Measurements from ENCODE around the gene BCAP31. TPM values are rescaled to one million over a fixed set of nuclear protein-coding genes. Genes with fewer than 3 reads are reported as not detected.
"Not testable (repeated sequence)": the region's sequence is repeated elsewhere in the genome, so short reads cannot be mapped to it uniquely, and the experiment has no call there.

BCAP31 gene
- total and polyA plus RNA-seq, 4 donors = 101 to 130 (median 123) TPM

- Histone ChIP-seq H3K36me3 (ENCODE audit: control insufficient read depth in 1 of 2, insufficient read depth in 2 of 2, low read length in 1 of 2) (no peaks in the 10 kb centered on the region), H3K4me3 (ENCODE audit: low read length in 2 of 2) (no peak overlapping the region), H3K9me3 (ENCODE audit: control insufficient read depth, low read length) (no peaks in the 10 kb centered on the region), H3K4me1 (ENCODE audit: control insufficient read depth in 1 of 2, insufficient read depth in 2 of 2, low read length in 2 of 2) (no peaks in the 10 kb centered on the region), H3K27ac (ENCODE audit: low read depth in 1 of 2, low read length in 2 of 2) (no peak overlapping the region), H3K27me3 (ENCODE audit: control insufficient read depth in 1 of 2, insufficient read depth in 2 of 2, low read length in 1 of 2) (no peaks in the 10 kb centered on the region)
- peak in 1 of 2 donors; percentile 62 for DNase-seq
- ATAC-seq (ENCODE audit: low FRiP score) = no peak
- WGBS, 2 donors = 92 to 93% methylated on average over 12 of the region's 12 CpGs
- intact Hi-C loops (cut with DNase I) = no loop called here
Observed at GRCh38 chrX:153701706-153702105, 22.5 kb downstream of the BCAP31 start.

DNA sequence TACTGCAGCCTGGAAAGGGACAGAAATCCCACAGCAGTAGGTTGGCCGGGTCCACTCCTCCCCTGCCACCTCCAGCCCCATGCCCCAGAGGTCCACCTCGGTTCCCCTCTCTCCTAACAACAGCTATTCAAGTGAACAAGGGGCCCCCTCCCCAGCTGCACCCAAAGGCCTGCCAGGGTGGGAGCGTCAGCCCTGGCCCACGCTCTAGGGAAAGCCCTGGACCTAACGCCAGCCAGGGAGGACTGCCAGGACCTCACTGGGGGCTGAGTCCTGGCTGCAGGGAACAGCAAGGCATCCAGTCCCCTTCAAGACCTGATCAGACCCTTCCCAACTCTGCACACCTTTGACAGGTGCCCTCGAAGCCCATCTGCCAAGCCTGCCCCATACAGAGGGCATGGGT lies 23.2 kb downstream of the BCAP31 start:
- no peaks in the 10 kb centered on the region for H3K27me3 ChIP-seq (ENCODE audit: control insufficient read depth in 1 of 2, insufficient read depth in 2 of 2, low read length in 1 of 2)
- H3K9me3 ChIP-seq (ENCODE audit: control insufficient read depth, low read length) = no peaks in the 10 kb centered on the region
- no peak for DNase-seq
- intact Hi-C loops (cut with DNase I) = no loop called here
- no peak for ATAC-seq (ENCODE audit: low FRiP score)
- H3K27ac ChIP-seq (ENCODE audit: low read depth in 1 of 2, low read length in 2 of 2) = no peak overlapping the region
- no peaks in the 10 kb centered on the region for H3K36me3 ChIP-seq (ENCODE audit: control insufficient read depth in 1 of 2, insufficient read depth in 2 of 2, low read length in 1 of 2)
- no peak overlapping the region for H3K4me3 ChIP-seq (ENCODE audit: low read length in 2 of 2)
- no peaks in the 10 kb centered on the region for H3K4me1 ChIP-seq (ENCODE audit: control insufficient read depth in 1 of 2, insufficient read depth in 2 of 2, low read length in 2 of 2)
- 72 to 74% methylated on average over 5 to 6 of the region's 6 CpGs for WGBS, 2 donors

GRCh38 chrX:153700376-153700945 lies 23.7 kb downstream of the BCAP31 start:
- intact Hi-C loops (cut with DNase I) = no loop called here
- Histone ChIP-seq H3K9me3 (ENCODE audit: control insufficient read depth, low read length) (no peaks in the 10 kb centered on the region), H3K4me3 (ENCODE audit: low read length in 2 of 2) (no peak overlapping the region), H3K36me3 (ENCODE audit: control insufficient read depth in 1 of 2, insufficient read depth in 2 of 2, low read length in 1 of 2) (no peaks in the 10 kb centered on the region), H3K4me1 (ENCODE audit: control insufficient read depth in 1 of 2, insufficient read depth in 2 of 2, low read length in 2 of 2) (no peaks in the 10 kb centered on the region), H3K27ac (ENCODE audit: low read depth in 1 of 2, low read length in 2 of 2) (no peak overlapping the region), H3K27me3 (ENCODE audit: control insufficient read depth in 1 of 2, insufficient read depth in 2 of 2, low read length in 1 of 2) (no peaks in the 10 kb centered on the region)
- no peak for DNase-seq
- WGBS, 2 donors = 72 to 79% methylated on average over 15 of the region's 15 CpGs
- ATAC-seq (ENCODE audit: low FRiP score) = no peak

DNA sequence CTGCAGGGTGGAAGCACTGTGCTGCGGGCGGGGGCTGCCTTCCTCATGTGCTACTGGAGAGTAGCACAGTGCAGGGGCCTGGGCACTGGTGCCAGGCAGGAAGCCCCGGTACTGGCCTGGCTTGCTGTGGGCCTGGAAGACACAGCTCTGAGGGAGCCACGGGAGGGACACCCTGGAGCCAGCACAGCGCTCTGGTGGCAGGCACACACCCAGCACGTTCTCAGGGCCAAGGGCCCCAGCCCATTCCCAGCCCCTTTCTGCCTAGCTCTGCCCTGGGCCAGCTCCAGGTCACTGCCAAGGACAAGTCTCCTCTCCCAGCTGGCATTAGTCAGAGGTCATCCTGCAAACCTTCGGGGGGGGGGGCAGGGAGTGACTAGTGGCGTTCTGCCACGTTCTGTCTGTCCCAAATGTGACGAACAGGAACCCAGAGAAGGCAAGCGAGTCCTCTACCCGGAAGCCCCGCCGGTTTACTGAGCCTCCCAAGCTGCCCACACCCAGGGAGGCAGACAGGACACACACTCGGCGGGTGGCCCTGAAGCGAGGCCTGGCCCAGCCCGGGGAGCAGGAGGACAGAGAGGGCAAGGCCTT lies 24.3 kb downstream of the BCAP31 start:
- H3K9me3 ChIP-seq (ENCODE audit: control insufficient read depth, low read length); H3K27me3 ChIP-seq (ENCODE audit: control insufficient read depth in 1 of 2, insufficient read depth in 2 of 2, low read length in 1 of 2); H3K27ac ChIP-seq (ENCODE audit: low read depth in 1 of 2, low read length in 2 of 2); H3K36me3 ChIP-seq (ENCODE audit: control insufficient read depth in 1 of 2, insufficient read depth in 2 of 2, low read length in 1 of 2); H3K4me1 ChIP-seq (ENCODE audit: control insufficient read depth in 1 of 2, insufficient read depth in 2 of 2, low read length in 2 of 2); intact Hi-C loops (cut with DNase I); ATAC-seq (ENCODE audit: low FRiP score); H3K4me3 ChIP-seq (ENCODE audit: low read length in 2 of 2); DNase-seq: not testable (repeated sequence)
- 65 to 72% methylated on average over 17 to 18 of the region's 18 CpGs for WGBS, 2 donors

GRCh38 chrX:153699210-153699783 lies 24.9 kb downstream of the BCAP31 start:
- intact Hi-C loops (cut with DNase I); H3K4me3 ChIP-seq (ENCODE audit: low read length in 2 of 2); H3K27me3 ChIP-seq (ENCODE audit: control insufficient read depth in 1 of 2, insufficient read depth in 2 of 2, low read length in 1 of 2); H3K27ac ChIP-seq (ENCODE audit: low read depth in 1 of 2, low read length in 2 of 2); H3K36me3 ChIP-seq (ENCODE audit: control insufficient read depth in 1 of 2, insufficient read depth in 2 of 2, low read length in 1 of 2); H3K4me1 ChIP-seq (ENCODE audit: control insufficient read depth in 1 of 2, insufficient read depth in 2 of 2, low read length in 2 of 2); H3K9me3 ChIP-seq (ENCODE audit: control insufficient read depth, low read length); ATAC-seq (ENCODE audit: low FRiP score): not testable (repeated sequence)
- 86% methylated on average over 14 to 16 of the region's 16 CpGs for WGBS, 2 donors
- peak in 1 of 2 donors; percentile 54 for DNase-seq

GRCh38 chrX:153697924-153698865 lies 26.0 kb downstream of the BCAP31 start:
- WGBS, 2 donors = 85 to 90% methylated on average over 14 to 16 of the region's 16 CpGs
- ATAC-seq (ENCODE audit: low FRiP score) = no peak
- Histone ChIP-seq H3K36me3 (ENCODE audit: control insufficient read depth in 1 of 2, insufficient read depth in 2 of 2, low read length in 1 of 2) (no peaks in the 10 kb centered on the region), H3K4me1 (ENCODE audit: control insufficient read depth in 1 of 2, insufficient read depth in 2 of 2, low read length in 2 of 2) (no peaks in the 10 kb centered on the region), H3K27me3 (ENCODE audit: control insufficient read depth in 1 of 2, insufficient read depth in 2 of 2, low read length in 1 of 2) (no peaks in the 10 kb centered on the region), H3K4me3 (ENCODE audit: low read length in 2 of 2) (no peak overlapping the region), H3K27ac (ENCODE audit: low read depth in 1 of 2, low read length in 2 of 2) (no peak overlapping the region), H3K9me3 (ENCODE audit: control insufficient read depth, low read length) (no peaks in the 10 kb centered on the region)
- intact Hi-C loops (cut with DNase I) = no loop called here
- peak in 1 of 2 donors; percentile 57 for DNase-seq

DNA sequence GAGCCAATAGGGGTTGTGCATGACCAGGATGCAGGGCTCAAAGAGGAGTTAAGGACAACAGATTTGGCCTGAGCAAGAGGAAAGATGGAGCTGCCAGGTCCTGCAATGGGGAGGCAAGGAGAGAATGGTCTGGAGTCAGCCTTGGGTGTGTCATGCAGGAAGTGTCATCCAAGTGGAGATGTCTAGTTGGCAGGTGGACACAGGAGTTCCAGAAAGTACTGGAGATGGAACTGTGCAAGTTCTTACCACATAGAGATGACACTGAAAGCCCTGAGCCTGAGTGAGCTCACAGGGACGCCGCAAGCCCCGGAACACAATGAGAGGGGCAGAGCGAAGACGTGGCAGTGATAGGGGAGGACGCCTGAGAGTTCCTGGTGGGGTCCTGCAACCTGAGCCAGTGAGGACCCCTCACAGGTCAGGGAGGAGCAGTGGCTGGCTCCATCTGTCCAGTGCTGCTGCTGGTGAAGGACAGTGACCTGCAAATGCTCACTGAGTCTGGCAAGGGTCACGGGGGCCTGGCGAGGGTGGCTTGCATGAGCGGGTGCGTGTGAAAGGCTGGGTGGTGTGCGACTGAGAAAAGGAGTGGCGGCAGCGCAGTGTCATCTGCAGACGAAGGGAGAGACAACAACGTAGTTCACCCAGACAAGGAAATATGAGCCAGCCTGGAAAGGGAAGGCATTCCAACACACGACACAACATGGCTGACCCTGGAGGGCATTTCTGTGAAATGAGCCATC lies 27.0 kb downstream of the BCAP31 start:
- ATAC-seq (ENCODE audit: low FRiP score); H3K4me3 ChIP-seq (ENCODE audit: low read length in 2 of 2); H3K27me3 ChIP-seq (ENCODE audit: control insufficient read depth in 1 of 2, insufficient read depth in 2 of 2, low read length in 1 of 2); DNase-seq; H3K9me3 ChIP-seq (ENCODE audit: control insufficient read depth, low read length); H3K4me1 ChIP-seq (ENCODE audit: control insufficient read depth in 1 of 2, insufficient read depth in 2 of 2, low read length in 2 of 2); intact Hi-C loops (cut with DNase I); H3K27ac ChIP-seq (ENCODE audit: low read depth in 1 of 2, low read length in 2 of 2); H3K36me3 ChIP-seq (ENCODE audit: control insufficient read depth in 1 of 2, insufficient read depth in 2 of 2, low read length in 1 of 2): not testable (repeated sequence)
- WGBS, 2 donors = 85 to 88% methylated on average over 16 of the region's 16 CpGs

DNA sequence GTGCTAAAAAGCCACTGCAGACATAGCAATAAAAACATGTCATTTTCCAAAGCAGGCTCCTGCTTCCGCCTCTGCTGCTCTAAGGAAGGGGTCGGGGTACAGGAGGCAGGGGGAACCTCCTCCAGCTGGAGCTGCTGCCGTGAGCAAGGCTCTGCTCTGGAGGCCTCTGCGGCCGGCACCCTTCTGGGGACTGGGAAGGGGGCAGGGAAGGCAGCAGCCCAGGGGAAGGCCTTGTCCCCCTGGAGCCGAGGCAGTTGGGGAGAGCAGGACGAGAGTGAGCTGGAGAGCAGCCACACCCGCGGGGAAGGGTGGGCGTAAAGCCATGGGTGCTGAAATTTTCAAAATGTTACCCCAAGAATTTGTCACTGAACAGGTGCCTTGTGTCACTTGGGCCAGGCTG lies 27.6 kb downstream of the BCAP31 start:
- H3K27ac ChIP-seq (ENCODE audit: low read depth in 1 of 2, low read length in 2 of 2); H3K36me3 ChIP-seq (ENCODE audit: control insufficient read depth in 1 of 2, insufficient read depth in 2 of 2, low read length in 1 of 2); H3K9me3 ChIP-seq (ENCODE audit: control insufficient read depth, low read length); intact Hi-C loops (cut with DNase I); H3K4me3 ChIP-seq (ENCODE audit: low read length in 2 of 2); H3K27me3 ChIP-seq (ENCODE audit: control insufficient read depth in 1 of 2, insufficient read depth in 2 of 2, low read length in 1 of 2); DNase-seq; H3K4me1 ChIP-seq (ENCODE audit: control insufficient read depth in 1 of 2, insufficient read depth in 2 of 2, low read length in 2 of 2); ATAC-seq (ENCODE audit: low FRiP score): not testable (repeated sequence)
- WGBS, 2 donors = 73 to 80% methylated on average over 10 of the region's 10 CpGs

Measured in aorta (tissue), 5 donors.